ENCODE data around the gene CSNK1A1.
A peak's percentile ranks its signal among the peaks of the same experiment; 100 is the strongest.
"Not testable (repeated sequence)": the region's sequence is repeated elsewhere in the genome, so short reads cannot be mapped to it uniquely, and the experiment has no call there.

CSNK1A1 gene

GRCh38 chr5:149456597-149457392, 94.4 kb downstream of the CSNK1A1 start:
- no peak for DNase-seq (ENCODE audit: low read depth in 2 of 2)

- no peak for DNase-seq (ENCODE audit: low read depth in 2 of 2)
Observed at GRCh38 chr5:149455889-149456409, 95.3 kb downstream of the CSNK1A1 start.

- no peak for DNase-seq (ENCODE audit: low read depth in 2 of 2)
Observed at GRCh38 chr5:149453618-149454415, 97.4 kb downstream of the CSNK1A1 start.

GRCh38 chr5:149452665-149453617, 98.3 kb downstream of the CSNK1A1 start:
- DNase-seq (ENCODE audit: low read depth in 2 of 2): no peak

GRCh38 chr5:149452007-149452664, 99.1 kb downstream of the CSNK1A1 start:
- no peak for DNase-seq (ENCODE audit: low read depth in 2 of 2)

- DNase-seq (ENCODE audit: low read depth in 2 of 2): no peak
Observed at GRCh38 chr5:149450199-149450598, 101.0 kb downstream of the CSNK1A1 start.

- no peak for DNase-seq (ENCODE audit: low read depth in 2 of 2)
Observed at GRCh38 chr5:149448831-149449714, 102.2 kb downstream of the CSNK1A1 start.

GRCh38 chr5:149448431-149448830, 102.8 kb downstream of the CSNK1A1 start:
- no peak for DNase-seq (ENCODE audit: low read depth in 2 of 2)

GRCh38 chr5:149447373-149448367, 103.6 kb downstream of the CSNK1A1 start:
- no peak for DNase-seq (ENCODE audit: low read depth in 2 of 2)

- not testable (repeated sequence) for DNase-seq (ENCODE audit: low read depth in 2 of 2)
Observed at GRCh38 chr5:149446794-149447193, 104.4 kb downstream of the CSNK1A1 start.

- no peak for DNase-seq (ENCODE audit: low read depth in 2 of 2)
Observed at GRCh38 chr5:149445739-149446369, 105.4 kb downstream of the CSNK1A1 start.

- DNase-seq (ENCODE audit: low read depth in 2 of 2): no peak
Observed at GRCh38 chr5:149445343-149445738, 105.9 kb downstream of the CSNK1A1 start.

- DNase-seq (ENCODE audit: low read depth in 2 of 2): not testable (repeated sequence)
Observed at GRCh38 chr5:149444430-149444829, 106.8 kb downstream of the CSNK1A1 start.

- no peak for DNase-seq (ENCODE audit: low read depth in 2 of 2)
Observed at GRCh38 chr5:149443210-149443609, 108.0 kb downstream of the CSNK1A1 start.

GRCh38 chr5:149442563-149443182, 108.6 kb downstream of the CSNK1A1 start:
- DNase-seq (ENCODE audit: low read depth in 2 of 2): peak; percentile 67 to 71

Data from stimulated activated CD4-positive, alpha-beta T cell treated with anti-CD3 and anti-CD28 coated beads, Interleukin-1b, Interleukin-23, amount 100 ng/mL, for 4 hours (primary cell).